ENCODE measurements around the gene BRD2.

BRD2 gene

DNA sequence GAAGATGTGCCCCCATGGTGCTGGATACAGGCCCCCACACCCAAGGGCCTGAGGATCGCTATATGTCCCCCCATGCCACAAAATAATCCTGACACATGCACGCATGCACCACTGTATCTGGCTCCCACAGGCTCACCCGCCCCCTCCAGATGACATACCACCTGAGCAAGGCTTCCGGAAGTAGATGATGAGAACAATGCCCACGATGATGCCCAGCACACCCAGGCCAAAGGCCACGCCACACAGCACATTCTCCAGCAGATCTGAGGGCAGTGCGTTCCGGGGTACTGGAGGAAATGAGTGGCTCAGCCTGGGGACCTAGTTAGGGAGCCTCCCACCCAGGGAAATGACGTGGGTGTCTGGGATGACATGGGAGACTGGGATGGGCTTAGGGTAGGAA lies 19.3 kb upstream of the BRD2 start:
- DNase-seq (ENCODE audit: low read depth, low spot score): no peak

DNA sequence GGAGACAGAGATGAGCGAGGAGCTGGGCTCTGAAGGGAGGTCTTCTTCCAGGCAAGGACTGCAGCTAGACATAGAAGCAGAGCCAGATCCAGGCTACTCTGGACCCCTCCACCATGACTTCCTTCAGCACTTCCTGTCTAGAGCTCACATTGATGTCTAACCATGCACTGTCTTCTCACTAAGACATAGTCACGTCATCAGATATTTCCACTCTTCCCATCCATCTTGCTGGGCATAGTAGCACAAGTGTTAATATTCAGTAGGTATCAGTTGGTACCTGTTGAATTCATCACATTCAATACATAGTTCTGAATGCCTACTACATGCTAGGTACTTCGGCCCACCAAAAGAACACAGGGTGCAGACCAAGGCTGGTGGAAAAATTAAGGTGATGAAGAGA lies 18.4 kb upstream of the BRD2 start:
- DNase-seq (ENCODE audit: low read depth, low spot score): no peak

DNA sequence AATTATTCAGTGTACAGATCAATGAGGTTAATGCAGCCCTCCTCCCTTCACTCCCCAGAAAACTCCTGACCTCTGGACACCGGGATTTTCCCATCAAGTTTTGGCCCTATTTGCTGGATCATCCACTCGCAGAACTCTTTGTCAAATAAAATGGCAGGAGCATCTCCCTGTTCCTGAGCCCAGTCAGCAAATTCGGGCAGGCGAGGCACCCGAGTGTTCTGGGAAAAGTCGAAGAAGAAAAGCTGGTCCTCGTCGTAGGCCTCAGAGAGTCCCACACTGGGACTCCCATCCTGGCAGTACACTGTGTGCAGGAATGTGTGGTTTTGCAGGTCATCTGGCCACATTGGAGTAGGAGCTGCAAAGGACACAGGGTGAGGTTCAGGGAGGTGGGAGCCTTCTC lies 17.9 kb upstream of the BRD2 start:
- DNase-seq (ENCODE audit: low read depth, low spot score): no peak

DNA sequence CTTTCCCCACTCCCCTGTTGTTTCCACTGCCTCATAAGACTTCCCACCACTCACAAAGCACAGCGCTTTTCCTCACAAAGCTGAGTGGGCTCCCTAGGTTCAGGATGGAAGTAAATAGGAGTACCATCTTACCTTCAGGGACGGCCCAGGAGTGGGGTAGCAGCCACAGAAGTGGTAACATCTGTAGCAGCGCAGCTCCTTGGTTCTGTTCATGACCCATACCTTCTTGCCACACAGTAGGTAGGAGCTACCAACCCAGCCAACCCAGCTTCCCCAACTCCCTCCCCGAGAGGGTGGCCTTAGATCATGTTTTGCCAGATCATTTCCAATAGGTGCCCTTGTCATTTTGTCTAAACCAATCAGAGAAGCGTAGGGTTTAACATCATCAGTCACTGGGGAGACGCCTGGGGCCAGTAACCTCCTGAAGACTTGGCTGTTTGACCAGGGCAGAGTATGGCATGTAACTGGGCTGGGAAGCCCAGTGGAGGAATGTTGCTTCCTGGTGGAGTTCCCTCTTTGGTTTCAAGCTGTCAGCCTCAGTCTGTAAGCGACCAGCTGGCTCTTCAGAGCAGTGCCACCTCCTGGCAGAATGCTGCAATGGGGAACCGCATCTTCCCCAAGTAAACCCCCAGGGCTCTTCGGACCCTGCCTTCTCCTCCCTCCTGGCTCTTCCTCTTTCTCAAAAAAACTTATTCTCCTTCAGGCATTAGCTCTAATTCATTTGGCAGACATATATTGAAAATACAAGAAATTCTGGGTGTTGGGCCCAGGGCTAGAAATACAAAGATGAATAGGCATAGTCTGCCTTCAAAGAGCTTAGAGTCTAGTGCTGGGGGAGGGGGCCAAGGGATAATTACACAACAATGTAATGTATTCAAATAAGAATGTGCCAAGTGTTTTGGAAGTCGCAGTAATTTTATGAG lies 15.3 kb upstream of the BRD2 start, which contains the start of gene HLA-DMA:
Gene HLA-DMA (minus strand): TSS at position 281 of the 923 bp plus-strand sequence. CDS start 61 bp downstream, at position 220.
- DNase-seq (ENCODE audit: low read depth, low spot score): peak; percentile 53

DNA sequence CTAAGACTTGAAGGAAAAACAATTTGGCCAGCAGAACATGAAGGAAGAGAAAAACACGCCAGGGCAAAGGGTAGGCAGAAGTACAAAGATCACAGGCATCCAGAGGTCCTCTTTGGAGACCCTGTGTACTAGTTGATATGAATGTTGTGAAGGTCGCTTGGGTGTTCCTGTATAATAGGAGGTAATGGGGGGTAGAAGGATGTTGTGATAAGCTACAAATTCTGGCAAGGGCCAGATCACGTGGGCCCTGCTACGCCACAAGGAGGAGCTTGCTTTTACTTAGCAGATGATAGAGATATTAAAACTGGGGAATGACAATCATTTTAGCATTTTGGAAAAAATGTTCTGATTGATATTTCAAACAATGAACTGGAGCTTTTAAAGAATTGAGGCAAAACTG lies 14.6 kb upstream of the BRD2 start:
- no peak for DNase-seq (ENCODE audit: low read depth, low spot score)

DNA sequence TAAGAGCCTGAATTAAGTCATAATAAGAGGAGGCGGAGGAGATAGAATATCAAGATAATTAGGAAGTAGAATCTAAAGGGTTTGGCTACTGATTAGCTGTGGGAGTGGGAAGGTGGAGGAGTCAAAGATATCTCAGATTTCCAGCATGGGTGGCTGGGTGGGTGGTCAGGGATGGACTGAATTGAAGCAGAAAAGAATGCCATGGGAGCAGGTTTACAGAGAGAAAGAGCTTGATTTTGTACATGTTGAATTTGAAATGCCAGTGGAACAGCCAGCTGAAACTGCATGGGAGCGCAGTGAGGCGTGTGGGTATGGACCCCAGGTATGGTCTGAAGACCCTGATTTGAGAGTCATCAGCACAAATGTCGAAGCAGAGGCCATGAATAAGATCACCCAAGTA lies 14.1 kb upstream of the BRD2 start:
- DNase-seq (ENCODE audit: low read depth, low spot score): no peak

DNA sequence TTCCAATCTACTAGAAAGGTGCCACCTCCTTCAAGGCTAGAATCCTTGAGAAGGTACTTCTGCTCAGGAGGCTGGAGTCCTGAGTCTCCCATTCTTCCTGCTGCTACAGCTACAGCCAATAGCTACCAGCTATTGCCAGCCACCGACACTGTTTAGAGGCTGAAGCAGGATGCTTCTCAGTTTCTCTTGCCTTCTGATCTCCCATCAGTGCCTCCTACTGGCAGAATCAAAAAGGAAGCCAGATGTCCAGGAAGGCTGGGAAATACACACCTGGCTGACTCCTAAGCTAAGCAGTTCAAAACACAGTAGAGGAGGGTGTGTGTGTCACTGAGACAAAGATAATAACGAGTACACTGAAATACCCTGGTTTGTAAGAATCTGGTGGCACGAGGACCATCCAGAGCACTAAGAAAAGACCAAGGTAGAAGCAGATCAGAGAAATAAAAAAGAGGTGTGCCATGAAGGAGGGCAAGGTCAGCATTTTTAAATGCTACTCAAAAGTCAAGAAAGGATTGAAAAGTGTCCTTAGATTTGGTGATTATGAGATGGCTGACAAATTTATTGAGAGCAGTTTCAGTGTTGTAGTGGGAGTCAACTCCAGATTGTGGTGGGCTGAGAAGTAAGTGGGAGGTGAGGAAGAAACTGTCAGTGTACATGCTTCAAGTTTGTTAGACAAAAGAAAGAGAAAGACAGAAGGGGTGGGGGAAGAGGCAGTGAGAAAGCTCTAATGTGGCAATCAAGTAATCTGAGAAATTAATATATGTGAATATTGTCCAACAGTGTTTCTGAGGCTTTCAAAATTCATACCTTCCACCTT lies 13.2 kb upstream of the BRD2 start:
- DNase-seq (ENCODE audit: low read depth, low spot score): no peak

DNA sequence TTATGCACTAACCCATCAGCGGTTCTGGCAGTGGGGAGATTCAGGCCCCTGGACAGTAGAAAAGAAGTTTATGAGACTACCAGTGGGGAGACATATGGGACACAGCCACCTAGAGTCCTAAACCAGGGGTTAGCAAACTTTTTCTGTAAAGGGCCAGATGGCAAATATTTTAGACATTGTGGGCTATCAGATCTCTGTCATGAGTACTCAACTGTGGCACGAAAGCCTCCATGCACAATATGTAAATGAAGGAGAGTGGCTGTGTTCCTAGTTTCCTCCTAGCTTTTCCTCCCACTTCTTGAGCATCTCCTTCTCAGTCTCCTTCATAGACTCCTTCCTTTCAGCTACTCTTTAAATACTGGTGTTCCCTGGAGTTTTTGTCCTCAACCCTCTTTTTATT lies 12.2 kb upstream of the BRD2 start:
- no peak for DNase-seq (ENCODE audit: low read depth, low spot score)

DNA sequence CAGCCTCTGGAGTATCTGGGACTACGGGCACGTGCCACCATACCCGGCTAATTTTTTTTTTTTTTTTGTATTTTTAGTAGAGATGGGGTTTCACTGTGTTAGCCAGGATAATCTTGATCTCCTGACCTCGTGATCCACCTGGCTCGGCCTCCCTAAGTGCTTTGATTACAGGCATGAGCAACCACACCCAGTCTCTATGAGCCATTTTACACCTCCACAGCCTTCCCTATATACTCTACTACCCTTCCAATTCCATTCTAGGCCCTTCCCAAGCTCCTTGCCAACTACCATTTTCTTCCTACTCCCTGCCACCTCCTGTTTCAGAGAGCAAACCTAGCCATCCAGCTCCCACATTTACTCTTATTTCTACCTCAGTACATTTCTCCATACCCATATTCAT lies 7.8 kb upstream of the BRD2 start:
- no peak for DNase-seq (ENCODE audit: low read depth, low spot score)

DNA sequence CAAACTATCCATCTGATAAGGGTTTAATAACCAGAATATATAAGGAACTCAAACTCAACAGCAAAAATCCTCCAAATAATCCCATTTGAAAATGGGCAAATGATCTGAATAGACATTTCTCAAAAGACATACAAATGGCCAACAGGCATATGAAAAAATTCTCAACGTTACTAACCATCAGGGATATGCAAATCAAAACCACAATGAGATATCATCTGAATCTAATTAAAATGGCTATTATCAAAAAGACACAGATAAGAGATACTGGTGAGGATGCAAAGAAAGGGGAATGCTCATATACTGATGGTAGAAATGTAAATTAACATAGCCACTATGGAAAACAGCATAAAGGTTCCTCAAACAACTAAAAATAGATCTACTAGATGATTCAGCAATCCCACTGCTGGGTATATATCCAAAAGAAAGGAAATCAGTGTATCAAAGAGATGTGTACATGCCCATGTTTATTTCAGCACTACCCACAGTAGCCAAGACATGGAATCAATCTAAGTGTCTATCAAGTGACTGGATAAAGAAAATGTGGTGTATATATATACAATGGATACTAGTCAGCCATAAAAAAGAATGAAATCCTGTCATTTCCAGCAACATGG lies 6.1 kb upstream of the BRD2 start:
- no peak for DNase-seq (ENCODE audit: low read depth, low spot score)

DNA sequence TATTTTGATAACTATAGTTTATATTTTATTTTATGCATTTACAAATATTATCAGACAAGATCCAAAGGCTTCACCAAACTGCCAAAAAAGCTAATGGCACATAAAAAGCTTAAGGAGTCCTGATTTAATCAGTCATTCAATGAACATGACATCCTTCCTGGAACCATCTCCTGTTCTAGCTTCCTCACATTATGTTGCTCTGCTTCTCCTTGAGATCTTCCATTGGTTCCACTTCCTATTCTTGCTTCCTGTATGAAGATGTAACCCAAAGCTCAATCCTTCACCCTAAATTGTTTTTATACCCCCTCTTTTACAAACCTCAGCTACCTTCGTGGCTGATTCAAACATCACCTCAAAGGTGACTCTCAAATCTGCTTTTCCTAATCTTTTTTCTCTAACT lies 4.5 kb upstream of the BRD2 start:
- DNase-seq (ENCODE audit: low read depth, low spot score): no peak

DNA sequence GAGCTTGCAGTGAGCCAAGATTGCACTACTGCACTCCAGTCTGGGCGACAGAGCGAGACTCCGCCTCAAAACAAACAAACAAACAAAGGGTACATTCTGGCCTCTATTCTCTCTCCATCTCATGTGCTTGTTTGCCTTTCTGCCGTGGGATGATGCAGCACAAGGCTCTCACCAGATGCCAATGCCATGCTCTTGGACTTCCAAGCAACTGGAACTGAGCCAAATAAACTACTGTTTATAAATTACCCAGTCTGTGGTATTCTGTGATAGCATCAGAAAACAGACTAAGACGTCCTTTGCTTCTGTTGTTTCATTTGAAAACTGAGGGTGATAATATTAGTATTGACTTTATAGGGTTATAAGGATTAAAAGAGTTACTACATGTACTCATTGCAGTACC lies 3.6 kb upstream of the BRD2 start:
- no peak for DNase-seq (ENCODE audit: low read depth, low spot score)

DNA sequence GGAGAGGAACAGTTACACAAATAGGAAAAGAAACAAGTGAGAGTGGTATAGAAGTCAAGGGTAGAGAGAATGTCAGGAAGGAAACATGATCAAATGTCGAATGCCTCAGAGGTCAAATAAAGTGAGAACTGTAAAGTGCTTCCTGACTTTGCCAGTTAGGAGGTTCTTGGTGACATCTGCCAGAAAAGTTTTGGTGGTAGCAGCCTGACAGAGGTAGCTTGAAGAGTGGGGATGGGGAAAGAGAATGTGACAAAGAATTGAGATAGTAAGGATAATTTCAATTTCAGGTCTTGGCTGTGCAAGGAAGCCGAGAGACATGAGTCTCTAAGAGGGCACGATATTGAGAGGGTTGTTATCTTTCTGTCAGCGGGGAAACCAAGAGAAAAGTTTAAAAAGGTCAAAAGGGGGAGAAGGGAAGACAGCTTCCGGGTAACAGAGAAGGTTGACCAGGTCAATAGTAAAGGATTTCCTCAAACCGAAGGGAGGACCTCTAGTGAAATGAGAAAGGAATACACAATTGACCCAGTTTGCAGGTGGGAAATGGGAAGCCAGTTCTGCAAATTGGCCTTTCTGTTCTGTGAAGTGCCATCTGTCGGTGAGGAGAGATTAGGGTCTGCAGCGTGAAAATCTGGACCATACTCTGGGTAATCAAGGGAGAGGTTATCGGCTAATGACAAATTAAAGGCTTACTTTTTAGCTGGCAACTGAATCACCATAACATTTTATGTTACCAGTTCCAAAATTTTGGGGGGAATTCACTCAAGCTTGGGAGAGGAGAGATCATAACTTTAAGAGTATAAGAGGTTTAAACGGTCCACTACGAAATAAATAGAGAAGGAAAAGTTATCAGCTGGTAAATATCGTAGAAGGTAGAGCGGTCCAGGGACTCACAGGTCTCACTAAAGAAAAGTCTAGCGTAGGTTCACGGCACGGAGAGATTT lies 973 bp upstream of the BRD2 start:
- no peak for DNase-seq (ENCODE audit: low read depth, low spot score)

DNA sequence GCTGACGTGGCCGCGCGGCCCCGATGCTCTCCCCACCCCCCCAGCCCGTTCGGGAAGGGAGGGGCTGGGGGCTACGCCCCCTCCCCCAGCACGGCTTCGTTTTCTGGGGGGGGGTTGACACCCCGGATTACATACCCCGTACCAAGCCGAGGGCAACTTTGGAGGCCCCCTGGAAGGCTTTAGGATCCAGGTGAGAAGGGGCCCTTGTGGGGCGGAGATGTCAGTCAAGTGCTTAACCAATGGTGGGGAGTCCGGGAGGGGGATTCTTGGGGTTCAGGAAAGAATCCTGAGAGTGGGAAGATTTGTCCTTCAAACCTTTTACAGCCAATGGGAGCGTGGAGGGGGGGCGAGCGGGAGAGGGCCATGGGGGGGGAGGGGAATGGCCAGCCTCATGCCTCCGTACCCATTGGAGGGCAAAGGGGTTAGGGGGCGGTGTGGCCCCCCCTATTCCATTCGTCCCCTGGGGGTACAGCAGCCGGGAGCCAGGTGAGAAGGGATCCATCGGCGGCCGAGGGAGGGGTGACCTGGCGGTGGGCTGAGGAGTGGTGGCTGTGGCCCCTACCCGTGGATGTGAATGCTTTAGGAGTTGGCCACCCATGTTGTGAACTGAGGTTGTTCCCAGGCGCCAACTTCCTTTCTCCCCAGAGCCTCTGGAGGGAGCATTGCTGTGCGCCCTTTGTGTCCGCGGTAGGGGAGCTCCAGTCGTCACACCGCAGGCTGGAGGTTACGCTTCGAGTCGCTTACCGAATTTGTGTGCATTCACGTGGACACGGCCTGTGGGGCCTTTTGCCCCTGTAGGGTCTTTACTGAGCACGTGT lies 682 bp downstream of the BRD2 start:
- peak; percentile 28 for DNase-seq (ENCODE audit: low read depth, low spot score)

DNA sequence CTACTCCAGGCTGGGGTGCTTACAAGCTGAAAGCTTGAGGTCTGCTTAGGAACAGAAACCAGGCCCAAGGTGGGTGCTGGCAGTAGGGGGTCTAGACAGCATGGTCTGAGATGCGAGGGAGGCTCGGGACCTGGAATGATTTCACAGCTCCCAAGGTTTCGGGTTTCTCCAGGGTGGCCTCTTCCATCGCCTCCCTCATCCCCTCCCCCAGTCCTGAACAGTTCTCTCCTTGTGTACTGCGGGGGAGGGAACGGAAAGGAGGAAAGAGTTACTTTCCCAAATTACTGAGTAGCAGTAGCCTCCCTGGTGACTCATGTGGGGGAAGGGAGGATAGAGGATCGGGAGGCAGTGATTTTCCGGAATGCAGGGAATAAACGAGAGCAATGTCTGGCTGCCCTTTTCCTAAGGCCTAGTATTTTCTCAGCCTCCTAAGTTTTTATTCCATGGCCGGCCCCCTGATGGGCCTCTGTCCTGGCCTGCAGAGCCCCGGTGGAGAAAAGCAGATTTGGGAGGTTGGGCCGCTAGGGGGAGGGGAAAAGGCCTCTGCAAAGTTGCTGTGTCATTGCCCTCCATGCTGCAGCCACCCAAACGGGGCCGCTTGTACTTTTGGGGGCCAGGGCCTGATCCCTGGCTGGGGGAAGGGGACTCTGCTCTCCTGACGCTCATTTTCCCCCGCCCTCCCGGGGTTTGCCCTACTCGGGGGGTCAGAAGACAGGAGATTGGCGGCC lies 1.5 kb downstream of the BRD2 start:
- peak; percentile 59 for DNase-seq (ENCODE audit: low read depth, low spot score)

DNA sequence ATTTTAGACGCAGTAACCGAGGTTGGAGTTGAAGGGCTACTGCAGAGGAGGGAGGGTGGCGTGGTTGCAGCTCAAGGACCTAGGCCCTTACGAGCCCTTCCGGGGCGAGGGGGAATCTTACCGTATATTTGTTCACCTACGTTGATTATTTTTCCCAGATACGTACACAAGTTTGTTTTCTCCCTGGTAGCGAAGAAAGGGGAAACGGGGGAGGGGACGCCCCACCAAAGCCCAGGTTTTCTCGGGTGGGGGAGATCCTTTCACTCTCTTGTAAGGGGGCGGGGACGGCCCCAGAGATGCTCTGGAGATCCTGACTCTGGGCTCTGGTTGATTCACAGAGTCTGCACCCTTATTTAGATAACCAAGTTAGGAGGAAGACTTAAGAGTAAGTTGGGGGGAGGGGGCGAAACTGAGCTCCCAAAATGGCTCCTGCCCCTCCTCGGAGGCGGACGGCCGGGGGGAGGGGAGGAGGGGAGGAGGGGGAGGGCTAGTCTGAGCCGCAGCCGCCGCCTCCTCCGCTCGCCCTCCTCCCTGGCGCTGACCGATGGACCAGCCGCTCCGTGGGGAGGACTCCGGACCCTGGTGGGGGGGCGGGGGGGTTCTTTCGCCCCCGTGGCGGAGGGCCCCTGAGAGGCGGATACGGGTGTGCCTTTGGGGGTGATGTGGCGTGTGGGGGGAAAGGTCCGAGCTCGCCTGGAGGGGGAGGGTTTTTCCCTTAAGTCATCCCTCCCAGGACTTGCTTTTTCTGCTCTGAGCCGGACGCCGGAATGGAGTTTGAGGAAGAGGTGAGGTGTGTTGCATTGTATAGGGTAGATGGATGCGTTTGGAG lies 2.2 kb downstream of the BRD2 start:
- DNase-seq (ENCODE audit: low read depth, low spot score): peak; percentile 58

DNA sequence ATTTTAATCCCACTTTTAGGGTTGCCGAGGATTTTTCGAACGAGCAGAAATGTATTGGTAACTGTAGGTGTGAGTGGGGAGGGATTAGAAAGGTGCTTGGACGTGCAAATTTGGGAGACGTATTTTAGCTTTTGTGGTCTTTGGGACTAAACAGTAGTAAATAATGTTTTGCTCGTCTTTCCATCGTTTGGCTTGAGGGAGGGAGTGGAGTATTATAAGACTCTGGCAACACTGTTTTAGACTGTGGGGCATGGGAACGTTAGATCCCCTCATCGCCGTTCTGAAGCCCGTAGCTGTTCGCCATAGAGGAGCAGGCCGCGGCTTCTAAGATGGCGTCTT lies 2.8 kb downstream of the BRD2 start:
- no peak for DNase-seq (ENCODE audit: low read depth, low spot score)

DNA sequence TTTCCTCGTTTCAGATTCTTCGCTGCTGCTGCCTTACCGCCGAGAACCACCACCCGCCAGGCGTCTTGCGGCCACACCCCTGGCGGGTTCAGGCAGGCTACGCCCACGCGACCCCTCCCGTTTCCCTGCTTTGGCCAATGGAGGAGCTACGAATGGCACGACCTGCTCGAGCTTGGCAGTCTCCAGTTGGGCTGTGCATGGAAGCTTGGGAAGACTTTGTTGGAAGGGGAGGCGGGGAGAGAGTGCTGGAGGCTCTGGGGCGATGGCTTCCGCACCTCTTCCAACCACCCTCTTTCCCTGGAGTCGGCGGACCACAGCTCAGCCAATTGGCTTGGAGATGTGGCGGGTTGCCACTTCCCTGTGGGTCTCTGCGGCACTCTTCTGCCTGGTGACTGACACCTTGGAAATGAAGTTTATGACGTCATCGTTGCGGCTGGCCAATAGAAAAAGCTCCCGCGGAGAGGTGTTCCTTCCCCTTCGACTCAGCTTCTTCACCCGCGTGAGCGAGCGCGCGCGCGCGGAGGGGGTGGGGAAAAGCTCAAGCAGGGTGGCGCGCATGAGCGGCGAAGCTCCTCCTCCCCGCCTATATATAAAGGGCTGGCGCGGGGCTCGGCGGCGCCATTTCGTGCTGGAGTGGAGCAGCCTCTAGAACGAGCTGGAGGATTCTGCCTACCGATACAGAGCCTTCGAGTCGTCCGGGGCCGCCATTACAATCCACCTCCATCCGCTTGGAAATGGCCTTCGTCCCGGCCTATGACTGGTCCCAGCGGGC lies 3.4 kb downstream of the BRD2 start:
- DNase-seq (ENCODE audit: low read depth, low spot score): peak; percentile 100
